T47D (cell line): ENCODE data around the gene HSD17B14.
"Not testable (repeated sequence)": the region's sequence is repeated elsewhere in the genome, so short reads cannot be mapped to it uniquely, and the experiment has no call there.

Experiments
- DNase-seq, 2 experiments: peaks; one replicate each; pipeline versions ENCODE4 v3.0.0 to v3.0.0-alpha.2; 2011 to 2012; ENCODE audit warnings: low read depth in 1 of 2, low spot score in 1 of 2
- JUND ChIP-seq: IDR thresholded peaks from 2 replicates; pipeline ENCODE4 v1.6.1; 2012; ENCODE audit warnings: low read depth
- in situ Hi-C: cut with HindIII; loops from 2 replicates; pipeline ENCODE4 v1.10.0; 2016; ENCODE audit warnings: low sequenced_read_pairs, low pct_unique_long_range_greater_than_20kb

HSD17B14 gene

DNA sequence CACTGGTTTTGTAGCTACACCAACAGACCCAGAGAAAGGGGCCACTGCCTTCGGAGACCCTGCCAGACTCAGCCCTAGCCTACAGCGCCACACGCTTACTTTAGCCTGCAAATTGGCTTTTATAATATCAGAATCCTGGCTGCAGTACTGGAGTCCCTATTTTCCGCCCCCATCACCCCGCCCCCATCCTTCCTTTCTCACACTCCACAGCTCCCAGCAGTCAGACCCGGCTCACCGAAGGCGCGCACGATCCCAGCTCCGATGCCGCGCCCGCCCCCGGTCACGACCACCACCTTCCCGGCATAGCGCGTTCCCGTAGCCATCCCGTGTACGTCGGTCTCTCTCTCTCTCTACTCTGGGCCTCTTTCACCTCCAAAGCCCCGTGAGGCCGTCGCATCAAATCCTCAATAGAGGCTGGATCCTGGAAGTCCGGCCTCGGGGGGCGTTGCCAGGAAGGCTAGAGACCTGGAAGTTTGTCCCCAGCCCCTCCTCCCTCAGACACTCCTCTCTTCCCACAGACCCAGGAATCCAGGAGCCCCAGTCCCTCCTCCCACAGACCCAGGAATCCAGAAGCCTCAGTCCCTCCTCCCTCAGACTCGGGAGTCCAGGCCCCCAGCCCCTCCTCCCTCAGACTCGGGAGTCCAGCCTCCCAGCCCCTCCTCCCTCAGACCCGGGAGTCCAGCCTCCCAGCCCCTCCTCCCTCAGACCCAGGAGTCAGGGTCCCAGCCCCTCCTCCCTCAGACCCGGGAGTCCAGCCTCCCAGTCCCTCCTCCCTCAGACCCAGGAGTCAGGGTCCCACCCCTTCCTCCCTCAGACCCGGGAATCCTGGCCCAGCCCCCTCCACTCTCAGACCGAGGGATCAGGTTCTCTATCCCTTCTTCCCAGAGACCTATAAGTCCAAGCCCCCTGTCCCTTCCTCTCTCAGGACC, at the start of gene HSD17B14:
Gene HSD17B14 (minus strand): TSS at position 403 of the 929 bp plus-strand sequence. CDS start 80 bp downstream, at position 323.
- in situ Hi-C loops = no loop called here
- no peak for DNase-seq
- TF ChIP-seq JUND = no peak

DNA sequence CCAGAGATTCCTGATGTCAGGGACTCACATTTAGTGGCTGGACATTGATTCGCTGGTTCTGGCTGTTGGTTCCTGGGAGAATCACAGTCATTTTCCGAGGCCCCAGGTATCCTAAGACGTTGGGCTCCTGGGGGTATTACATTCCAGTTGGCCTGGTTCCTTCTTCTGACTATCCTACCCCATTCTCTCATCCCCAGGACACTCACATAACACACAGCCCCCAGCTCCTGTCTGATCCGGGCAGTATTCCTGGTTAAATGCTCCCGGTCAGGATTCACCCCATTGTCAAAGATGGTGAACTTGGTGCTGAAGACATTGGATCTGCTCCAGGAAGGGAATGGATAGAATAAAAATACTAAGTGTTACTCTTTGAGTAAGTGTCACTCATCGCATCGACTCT, 47.4 kb upstream of the HSD17B14 start:
- in situ Hi-C loops = no loop called here
- no peak for TF ChIP-seq JUND
- DNase-seq = no peak

DNA sequence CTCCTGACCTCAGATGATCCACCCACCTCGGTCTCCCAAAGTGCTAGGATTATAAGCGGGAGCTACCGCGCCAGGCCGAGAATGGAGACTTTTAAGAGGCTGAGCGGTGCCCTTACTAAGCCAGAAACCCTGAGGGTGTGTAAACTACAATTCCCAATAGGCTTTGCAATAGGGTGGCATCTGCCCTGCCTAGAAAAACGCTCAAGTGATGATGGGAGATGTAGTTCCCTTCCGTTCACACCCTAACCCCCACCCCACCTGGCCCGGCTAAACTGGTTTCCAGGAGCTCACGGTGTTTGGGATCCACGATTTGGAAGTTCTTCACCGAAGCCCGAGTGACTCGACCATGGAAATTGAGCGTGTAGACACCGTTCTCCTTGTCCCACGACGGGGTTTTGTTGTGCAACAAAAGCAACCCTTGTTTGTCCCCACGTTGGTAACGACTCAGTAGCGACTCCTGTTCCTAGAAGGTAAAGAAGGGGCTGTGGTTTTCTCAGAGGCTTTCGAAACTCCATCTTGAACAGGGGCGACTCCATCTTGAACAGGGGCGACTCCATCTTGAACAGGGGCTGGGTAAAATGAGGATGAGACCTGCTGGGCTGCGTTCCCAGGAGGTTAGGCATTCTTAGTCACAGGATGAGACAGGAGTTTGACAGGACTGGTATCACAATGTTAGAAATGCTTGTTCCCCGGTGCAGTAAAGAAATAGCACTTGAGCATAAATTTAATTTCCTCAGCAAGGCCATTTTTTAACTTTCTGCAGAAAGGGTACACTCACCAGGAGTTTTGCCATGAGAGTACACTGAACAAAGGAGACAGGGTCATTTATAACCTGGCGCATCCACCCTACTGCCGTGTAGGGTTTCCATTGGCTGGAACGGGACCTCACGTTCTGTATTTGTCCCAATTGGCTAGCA, 45.7 kb upstream of the HSD17B14 start:
- DNase-seq = peak in 1 of 2 experiments; percentile 92
- in situ Hi-C loops = no loop called here
- TF ChIP-seq JUND = no peak

DNA sequence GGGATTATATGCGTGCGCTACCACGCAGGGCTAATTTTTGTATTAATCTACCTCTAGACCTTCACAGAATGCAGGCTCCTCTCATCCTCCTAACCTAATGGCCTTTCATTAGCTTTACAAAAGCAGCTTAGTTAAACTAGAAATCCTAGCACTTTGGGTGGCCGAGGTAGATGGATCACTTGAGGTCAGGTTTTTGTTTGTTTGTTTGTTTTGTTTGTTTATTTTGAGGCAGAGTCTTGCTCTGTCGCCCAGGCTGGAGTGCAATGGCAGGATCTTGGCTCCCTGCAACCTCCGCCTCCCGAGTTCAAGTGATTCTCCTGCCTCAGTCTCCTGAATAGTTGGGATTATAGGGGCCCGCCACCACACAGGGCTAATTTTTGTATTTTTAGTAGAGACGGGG, 43.4 kb upstream of the HSD17B14 start:
- DNase-seq, in situ Hi-C loops: not testable (repeated sequence)

DNA sequence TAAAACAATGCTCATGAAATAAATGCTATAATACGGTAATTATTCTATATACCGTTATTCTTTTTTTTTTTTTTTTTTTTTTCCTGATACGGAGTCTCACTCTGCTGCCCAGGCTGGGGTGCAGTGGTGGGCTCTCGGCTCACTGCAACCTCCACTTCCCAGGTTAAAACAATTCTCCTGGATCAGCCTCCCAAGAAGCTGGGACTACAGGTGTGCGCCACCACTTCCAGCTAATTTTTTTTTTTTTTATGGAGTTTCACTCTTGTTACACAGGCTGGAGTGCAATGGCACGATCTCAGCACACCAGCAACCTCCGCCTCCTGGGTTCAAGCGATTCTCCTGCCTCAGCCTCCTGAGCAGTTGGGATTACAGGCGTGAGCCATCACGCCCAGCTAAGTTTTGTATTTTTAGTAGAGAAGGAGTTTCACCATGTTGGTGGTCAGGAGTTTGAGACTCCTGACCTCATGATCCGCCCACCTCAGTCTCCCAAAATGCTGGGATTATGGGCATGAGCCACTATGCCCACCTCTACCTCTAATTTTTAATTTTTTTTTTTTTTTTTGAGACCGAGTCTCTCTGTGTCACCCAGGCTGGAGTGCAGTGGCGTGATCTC, 42.8 kb upstream of the HSD17B14 start:
- in situ Hi-C loops = no loop called here
- no peak for TF ChIP-seq JUND
- DNase-seq = no peak

DNA sequence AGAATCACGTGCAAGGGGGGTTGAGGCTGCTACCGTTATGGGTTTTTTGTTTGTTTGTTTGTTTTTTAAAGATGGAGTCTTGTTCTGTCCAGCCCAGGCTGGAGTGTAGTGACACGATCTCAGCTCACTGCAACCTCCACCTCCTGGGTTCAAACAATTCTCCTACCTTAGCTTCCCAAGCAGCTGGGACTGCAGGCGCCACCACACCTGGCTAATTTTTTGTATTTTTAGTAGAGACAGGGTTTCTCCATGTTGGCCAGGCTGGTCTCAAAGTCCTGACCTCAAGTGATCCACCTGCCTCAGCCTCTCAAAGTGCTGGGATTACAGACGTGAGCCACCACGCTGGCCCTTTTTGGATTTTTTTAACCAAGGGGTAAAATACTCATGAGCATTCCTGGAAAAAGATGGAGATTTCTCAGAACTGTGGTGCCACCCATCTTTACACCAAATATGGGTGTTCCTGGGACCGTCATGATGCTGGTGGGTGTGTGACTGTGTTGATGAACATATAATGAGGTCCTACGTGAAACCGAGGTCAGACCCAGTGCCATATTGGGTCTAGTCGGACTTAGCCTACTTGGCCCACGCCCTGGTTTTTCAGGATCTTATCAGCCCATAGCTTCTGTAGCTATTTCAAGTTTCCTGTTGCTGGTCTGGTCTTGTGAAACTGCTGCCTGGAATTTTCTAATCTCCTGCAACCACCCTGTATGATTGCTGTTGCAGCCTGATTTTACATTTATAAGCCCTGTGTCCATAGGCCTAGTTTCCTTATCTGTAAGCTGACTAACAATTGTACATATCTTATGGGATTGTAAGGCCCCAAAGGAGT, 42.1 kb upstream of the HSD17B14 start:
- in situ Hi-C loops = no loop called here
- no peak for DNase-seq
- TF ChIP-seq JUND = no peak

DNA sequence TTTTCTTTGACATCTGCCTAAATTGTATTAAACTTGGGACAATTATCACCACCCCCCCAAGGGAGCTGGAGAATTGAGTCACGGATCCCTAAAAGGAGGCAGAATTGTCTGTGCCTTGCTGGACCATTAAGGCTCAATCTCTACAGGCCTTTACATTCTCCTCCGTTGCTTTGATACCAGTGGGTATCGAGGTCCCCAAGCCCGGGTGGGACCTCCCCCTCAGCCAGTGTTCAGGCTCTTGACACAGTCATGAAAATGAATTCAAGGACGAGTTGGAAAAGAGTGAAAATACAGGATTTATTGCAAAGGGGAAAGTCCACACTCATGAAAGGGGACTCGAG, 41.5 kb upstream of the HSD17B14 start:
- no peak for TF ChIP-seq JUND
- DNase-seq = no peak
- in situ Hi-C loops = no loop called here

DNA sequence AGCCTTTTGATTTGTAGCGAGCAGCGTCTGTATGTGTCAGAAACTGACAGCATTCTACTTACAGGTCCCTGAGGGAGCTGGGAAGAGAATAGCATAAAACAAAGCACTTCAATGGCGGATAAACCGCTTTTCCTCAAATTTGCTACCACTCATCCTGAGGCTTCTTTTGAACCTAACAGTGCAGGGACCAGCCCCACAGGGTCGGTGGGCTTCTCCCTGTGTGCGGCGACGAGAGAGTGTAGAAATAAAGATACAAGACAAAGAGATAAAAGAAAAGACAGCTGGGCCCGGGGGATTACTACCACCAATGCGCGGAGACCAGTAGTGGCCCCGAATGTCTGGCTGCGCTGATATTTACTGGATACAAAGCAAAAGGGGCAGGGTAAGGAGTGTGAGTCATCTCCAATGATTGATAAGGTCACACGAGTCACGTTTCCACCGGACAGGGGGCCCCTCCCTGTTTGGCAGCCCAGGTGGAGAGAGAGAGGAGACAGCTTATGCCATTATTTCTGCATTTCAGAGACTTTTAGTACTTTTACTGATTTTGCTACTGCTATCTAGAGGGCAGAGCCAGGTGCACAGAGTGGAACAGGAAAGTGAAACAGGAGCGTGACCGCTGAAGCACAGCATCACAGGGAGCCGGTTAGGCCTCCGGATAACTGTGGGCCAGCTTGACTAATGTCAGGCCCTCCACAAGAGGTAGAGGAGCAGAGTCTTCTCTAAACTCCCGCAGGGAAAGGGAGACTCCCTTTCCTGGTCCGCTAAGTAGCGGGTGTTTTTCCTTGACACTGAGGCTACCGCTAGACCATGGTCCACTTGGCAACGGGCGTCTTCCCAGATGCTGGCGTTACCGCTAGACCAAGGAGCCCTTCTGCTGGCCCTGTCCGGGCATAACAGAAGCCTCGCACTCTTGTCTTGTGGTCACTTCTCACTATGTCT, 40.0 kb upstream of the HSD17B14 start:
- DNase-seq, in situ Hi-C loops: not testable (repeated sequence)

DNA sequence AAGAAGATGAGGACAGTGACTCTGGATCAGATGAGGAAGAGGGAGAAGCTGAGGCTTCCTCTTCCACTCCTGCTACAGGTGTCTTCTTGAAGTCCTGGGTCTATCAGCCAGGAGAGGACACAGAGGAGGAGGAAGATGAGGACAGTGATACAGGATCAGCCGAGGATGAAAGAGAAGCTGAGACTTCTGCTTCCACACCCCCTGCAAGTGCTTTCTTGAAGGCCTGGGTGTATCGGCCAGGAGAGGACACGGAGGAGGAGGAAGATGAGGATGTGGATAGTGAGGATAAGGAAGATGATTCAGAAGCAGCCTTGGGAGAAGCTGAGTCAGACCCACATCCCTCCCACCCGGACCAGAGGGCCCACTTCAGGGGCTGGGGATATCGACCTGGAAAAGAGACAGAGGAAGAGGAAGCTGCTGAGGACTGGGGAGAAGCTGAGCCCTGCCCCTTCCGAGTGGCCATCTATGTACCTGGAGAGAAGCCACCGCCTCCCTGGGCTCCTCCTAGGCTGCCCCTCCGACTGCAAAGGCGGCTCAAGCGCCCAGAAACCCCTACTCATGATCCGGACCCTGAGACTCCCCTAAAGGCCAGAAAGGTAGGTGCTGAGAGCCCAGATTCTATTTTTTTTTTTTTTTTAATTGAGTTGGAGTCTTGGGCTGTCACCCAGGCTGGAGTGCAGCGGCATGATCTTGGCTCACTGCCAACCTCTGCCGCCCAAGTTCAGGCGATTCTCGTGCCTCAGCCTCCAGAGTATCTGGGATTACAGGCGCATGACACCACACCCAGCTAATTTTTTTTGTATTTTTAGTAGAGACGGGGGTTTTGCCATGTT, 38.2 kb upstream of the HSD17B14 start:
- no peak for TF ChIP-seq JUND
- no peak for DNase-seq
- in situ Hi-C loops = no loop called here
